Fibroblast of lung (primary cell): ENCODE data around the gene DUSP5. TPM values are rescaled to one million over a fixed set of nuclear protein-coding genes. Genes with fewer than 3 reads are reported as not detected.

Experiments
- DNase-seq, 2 donors: peaks; one replicate each; pipeline versions ENCODE4 v3.0.0 to v3.0.0-alpha.2; 2010; ENCODE audit warnings: low read depth in 2 of 2
- H2AFZ ChIP-seq: 2 replicates; pipeline ENCODE4 v1.5.1; 2012; ENCODE audit warnings: low read length, control low read depth, inconsistent platforms
- H3K27ac ChIP-seq: 2 replicates; pipeline ENCODE4 v1.5.1; 2011; ENCODE audit warnings: low read length, control low read depth; ENCODE audit not compliant: insufficient read depth
- H3K27me3 ChIP-seq: 2 replicates; pipeline ENCODE4 v1.5.1; 2011; ENCODE audit warnings: mild to moderate bottlenecking, low read length; ENCODE audit not compliant: control insufficient read depth, insufficient read depth
- H3K36me3 ChIP-seq: 2 replicates; pipeline ENCODE4 v1.5.1; 2011; ENCODE audit warnings: low read length; ENCODE audit not compliant: control insufficient read depth, insufficient read depth
- H3K4me1 ChIP-seq: 2 replicates; pipeline ENCODE4 v1.5.1; 2011; ENCODE audit warnings: low read length; ENCODE audit not compliant: control insufficient read depth, insufficient read depth; ENCODE audit errors: extremely low read depth
- H3K4me2 ChIP-seq: 2 replicates; pipeline ENCODE4 v1.5.1; 2011; ENCODE audit warnings: low read length, control low read depth; ENCODE audit not compliant: insufficient read depth; ENCODE audit errors: extremely low read depth
- H3K4me3 ChIP-seq, 4 experiments: fragments of 200-600 bp in 1 of 4; sonication (generic) in 1 of 4; replicated peaks in 1 of 4; 2 replicates each; pipeline ENCODE4 v1.5.1; 2011 to 2016; ENCODE audit warnings: low read length in 4 of 4, low read depth in 3 of 4, mild to moderate bottlenecking in 3 of 4, control low read depth in 2 of 4, inconsistent platforms in 1 of 4, mixed read lengths in 1 of 4; ENCODE audit not compliant: insufficient read depth in 1 of 4; ENCODE audit errors: control extremely low read depth in 1 of 4
- H3K79me2 ChIP-seq: 2 replicates; pipeline ENCODE4 v1.5.1; 2012; ENCODE audit warnings: mild to moderate bottlenecking, low read length, inconsistent platforms; ENCODE audit not compliant: control insufficient read depth, insufficient read depth
- H3K9ac ChIP-seq: 2 replicates; pipeline ENCODE4 v1.5.1; 2011; ENCODE audit warnings: mild to moderate bottlenecking, low read length, control low read depth; ENCODE audit not compliant: insufficient read depth
- H3K9me3 ChIP-seq: 2 replicates; pipeline ENCODE4 v1.5.1; 2012; ENCODE audit warnings: low read depth, low read length; ENCODE audit not compliant: control insufficient read depth, insufficient read depth
- H4K20me1 ChIP-seq: 2 replicates; pipeline ENCODE4 v1.5.1; 2011; ENCODE audit warnings: low read length; ENCODE audit not compliant: control insufficient read depth, insufficient read depth; ENCODE audit errors: extremely low read depth
- EZH2 ChIP-seq: IDR thresholded peaks from 2 replicates; pipeline ENCODE4 v1.5.1; 2012; ENCODE audit warnings: low read length, control low read depth, mild to moderate bottlenecking; ENCODE audit errors: missing control alignments
- polyA plus RNA-seq, 2 donors: library from polyadenylated mRNA; depleted of rRNA in 1 of 2; stranded (reverse) in 1 of 2; unstranded in 1 of 2; fragments of >200 nt; gene quantifications; 2 replicates each; pipeline ENCODE4 v1.2.1, GENCODE V29; 2011 to 2012; ENCODE audit warnings: missing spikeins in 1 of 2
- total RNA-seq: library from RNA; depleted of rRNA; stranded (reverse); fragments of >200 nt; gene quantifications from 2 replicates; pipeline ENCODE4 v1.2.1, GENCODE V29; 2014
- TF ChIP-seq, protein P1 (sequence below), 2 donors: IDR thresholded peaks in 1 of 2; conservative IDR thresholded peaks in 1 of 2; 1 replicate in 1 of 2; 2 replicates in 1 of 2; pipeline ENCODE4 v1.5.1; 2011 to 2012; ENCODE audit warnings: low read length in 2 of 2, control low read depth in 1 of 2, inconsistent platforms in 1 of 2, low read depth in 1 of 2, mild to moderate bottlenecking in 1 of 2

DUSP5 gene
- total and polyA plus RNA-seq, 2 donors (not counting 1 experiment from before 2014, with no cell fraction given), result 27.6 to 37.7 TPM

DNA sequence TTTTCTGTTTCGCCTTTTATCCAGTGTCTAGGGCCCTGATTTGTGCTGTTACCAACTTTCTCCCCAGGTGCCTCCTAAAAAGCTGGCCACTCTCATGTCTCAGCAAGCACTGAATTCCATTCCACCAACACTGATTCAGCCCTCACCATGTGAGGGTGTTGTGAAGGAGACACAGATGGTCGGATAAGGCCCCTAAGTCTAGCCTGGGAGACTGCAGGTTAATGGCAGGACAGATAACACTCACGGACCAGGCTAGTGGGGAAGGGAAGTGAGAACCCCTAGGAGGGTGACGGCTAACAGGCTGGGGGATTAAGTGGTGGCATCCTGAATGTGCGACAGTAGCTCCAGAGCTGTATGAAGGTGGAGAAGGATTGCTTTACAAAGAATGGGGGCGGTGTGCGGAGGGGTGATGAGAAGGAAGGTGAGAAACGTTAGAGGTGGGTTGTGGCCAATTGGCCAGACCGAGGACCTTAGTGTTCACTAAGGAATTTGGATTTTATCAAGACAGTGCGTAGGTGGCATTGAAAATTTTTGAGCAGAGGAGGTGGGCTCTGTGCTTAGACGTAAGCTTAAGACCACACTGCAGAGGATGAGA, 3.8 kb upstream of the DUSP5 start:
- DNase-seq, result no peak
- no peaks in the 10 kb centered on the region for H3K36me3 ChIP-seq
- H3K79me2 ChIP-seq, result peaks cover 31% of the 10 kb centered on the region
- no peaks in the 10 kb centered on the region for H3K27me3 ChIP-seq
- H3K9ac ChIP-seq, result no peak overlapping the region
- no peak overlapping the region for H3K4me3 ChIP-seq
- H3K27ac ChIP-seq, result no peak overlapping the region
- no peaks in the 10 kb centered on the region for H3K4me1 ChIP-seq
- H3K9me3 ChIP-seq, result no peaks in the 10 kb centered on the region
- no peaks in the 10 kb centered on the region for H4K20me1 ChIP-seq
- no peak overlapping the region for H3K4me2 ChIP-seq
- no peak overlapping the region for H2AFZ ChIP-seq
- TF ChIP-seq, protein P1, sequence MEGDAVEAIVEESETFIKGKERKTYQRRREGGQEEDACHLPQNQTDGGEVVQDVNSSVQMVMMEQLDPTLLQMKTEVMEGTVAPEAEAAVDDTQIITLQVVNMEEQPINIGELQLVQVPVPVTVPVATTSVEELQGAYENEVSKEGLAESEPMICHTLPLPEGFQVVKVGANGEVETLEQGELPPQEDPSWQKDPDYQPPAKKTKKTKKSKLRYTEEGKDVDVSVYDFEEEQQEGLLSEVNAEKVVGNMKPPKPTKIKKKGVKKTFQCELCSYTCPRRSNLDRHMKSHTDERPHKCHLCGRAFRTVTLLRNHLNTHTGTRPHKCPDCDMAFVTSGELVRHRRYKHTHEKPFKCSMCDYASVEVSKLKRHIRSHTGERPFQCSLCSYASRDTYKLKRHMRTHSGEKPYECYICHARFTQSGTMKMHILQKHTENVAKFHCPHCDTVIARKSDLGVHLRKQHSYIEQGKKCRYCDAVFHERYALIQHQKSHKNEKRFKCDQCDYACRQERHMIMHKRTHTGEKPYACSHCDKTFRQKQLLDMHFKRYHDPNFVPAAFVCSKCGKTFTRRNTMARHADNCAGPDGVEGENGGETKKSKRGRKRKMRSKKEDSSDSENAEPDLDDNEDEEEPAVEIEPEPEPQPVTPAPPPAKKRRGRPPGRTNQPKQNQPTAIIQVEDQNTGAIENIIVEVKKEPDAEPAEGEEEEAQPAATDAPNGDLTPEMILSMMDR (conservative IDR thresholded peaks at IDR 0.05 in 1 of 2, IDR thresholded peaks at IDR 0.05 in 1 of 2; ENCODE audit: low read depth in 1 of 2, low read length in 2 of 2), result no peak
- TF ChIP-seq EZH2, result no peak

GRCh38 chr10:110494532-110494931, 3.2 kb upstream of the DUSP5 start:
- H3K79me2 ChIP-seq, result peaks cover 37% of the 10 kb centered on the region
- DNase-seq, result no peak
- H3K9ac ChIP-seq, result no peak overlapping the region
- H3K9me3 ChIP-seq, result no peaks in the 10 kb centered on the region
- H3K4me2 ChIP-seq, result no peak overlapping the region
- TF ChIP-seq, protein P1 (conservative IDR thresholded peaks at IDR 0.05 in 1 of 2, IDR thresholded peaks at IDR 0.05 in 1 of 2; ENCODE audit: low read depth in 1 of 2, low read length in 2 of 2), result no peak
- no peak for TF ChIP-seq EZH2
- no peak overlapping the region for H3K4me3 ChIP-seq
- H3K27ac ChIP-seq, result no peak overlapping the region
- no peaks in the 10 kb centered on the region for H3K27me3 ChIP-seq
- no peaks in the 10 kb centered on the region for H4K20me1 ChIP-seq
- H3K36me3 ChIP-seq, result no peaks in the 10 kb centered on the region
- no peaks in the 10 kb centered on the region for H3K4me1 ChIP-seq
- no peak overlapping the region for H2AFZ ChIP-seq

GRCh38 chr10:110495731-110496552, 1.8 kb upstream of the DUSP5 start:
- no peaks in the 10 kb centered on the region for H3K9me3 ChIP-seq
- peaks cover 1% of the 10 kb centered on the region for H3K4me1 ChIP-seq
- peak overlapping the region; percentile 95 for H3K4me2 ChIP-seq
- peak; percentile 82 to 91 for DNase-seq
- no peaks in the 10 kb centered on the region for H3K36me3 ChIP-seq
- H3K27me3 ChIP-seq, result no peaks in the 10 kb centered on the region
- no peak for TF ChIP-seq EZH2
- TF ChIP-seq, protein P1 (conservative IDR thresholded peaks at IDR 0.05 in 1 of 2, IDR thresholded peaks at IDR 0.05 in 1 of 2; ENCODE audit: low read depth in 1 of 2, low read length in 2 of 2), result no peak
- H3K27ac ChIP-seq, result peak overlapping the region; percentile 94
- H3K4me3 ChIP-seq, result peak overlapping the region; percentile 56 to 96 (median 68)
- H3K79me2 ChIP-seq, result peaks cover 51% of the 10 kb centered on the region
- no peaks in the 10 kb centered on the region for H4K20me1 ChIP-seq
- no peak overlapping the region for H2AFZ ChIP-seq
- H3K9ac ChIP-seq, result peak overlapping the region; percentile 89
